HG03108 (cell line): Measurements from ENCODE around the gene CERK.

ENCODE experiments used
- ATAC-seq: cut with Tn5 transposase; IDR thresholded peaks from one replicate; pipeline ENCODE4 v1.9.1; 2021; ENCODE audit warnings: moderate library complexity; ENCODE audit not compliant: unreplicated experiment

The CERK gene

DNA sequence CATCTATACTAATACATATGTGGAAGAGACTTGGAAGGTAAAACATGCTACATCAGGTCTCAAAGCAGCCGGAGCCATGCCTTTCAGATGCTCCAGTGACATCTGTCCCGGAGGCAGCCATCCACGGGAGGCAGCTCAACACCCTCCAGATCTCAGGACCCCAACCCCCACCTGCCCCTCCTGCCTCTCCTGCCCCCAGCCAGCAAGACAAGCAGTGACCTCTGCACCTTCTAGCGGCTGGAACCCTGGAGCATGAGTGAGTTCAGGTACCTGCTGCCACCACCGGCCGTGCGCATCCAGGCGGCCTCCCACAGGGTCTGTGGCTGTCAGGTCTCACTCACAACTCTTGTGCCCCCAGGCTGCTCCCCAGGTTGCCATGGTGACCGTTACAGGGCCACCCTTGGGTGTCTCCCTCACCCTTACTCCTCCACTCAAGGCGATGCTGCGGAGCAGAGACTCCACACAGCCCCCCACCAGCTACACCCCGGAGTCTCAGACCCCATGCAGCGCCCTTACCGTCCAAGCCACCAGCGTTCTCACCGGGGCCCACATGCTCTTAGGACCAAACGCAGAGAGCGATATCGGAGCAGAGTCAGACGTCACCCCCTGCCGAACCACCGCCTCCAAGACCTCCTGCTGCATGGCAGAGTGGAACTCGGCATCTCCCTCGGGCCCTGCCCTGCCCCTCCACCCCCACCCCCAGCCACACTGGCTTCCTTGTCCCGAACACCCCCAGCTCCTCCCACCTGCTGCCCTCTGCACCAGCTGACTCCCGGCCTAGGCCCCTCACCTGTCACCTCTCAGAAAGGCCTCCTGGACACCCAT, 34.7 kb downstream of the CERK start:
- no peak for ATAC-seq

DNA sequence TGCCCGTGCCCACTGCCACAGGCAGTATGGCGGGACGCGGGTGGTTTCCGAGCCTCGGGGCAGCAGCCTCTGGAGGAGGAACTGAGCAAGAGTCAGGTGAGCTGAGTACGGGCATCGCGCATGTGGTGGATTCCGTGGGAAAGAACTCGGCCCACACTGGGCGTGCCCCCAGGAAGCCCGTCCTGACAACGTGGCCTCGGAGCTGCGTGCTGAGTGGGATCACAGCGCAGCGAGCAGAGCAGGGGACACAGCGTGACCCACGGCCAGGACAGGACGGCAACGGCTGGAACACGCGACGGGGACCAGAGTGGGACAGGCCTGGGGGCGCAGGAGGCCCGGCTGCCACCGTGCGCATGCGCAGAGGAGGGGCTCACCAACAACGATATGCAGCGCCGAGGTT, 36.8 kb downstream of the CERK start:
- ATAC-seq, result no peak

DNA sequence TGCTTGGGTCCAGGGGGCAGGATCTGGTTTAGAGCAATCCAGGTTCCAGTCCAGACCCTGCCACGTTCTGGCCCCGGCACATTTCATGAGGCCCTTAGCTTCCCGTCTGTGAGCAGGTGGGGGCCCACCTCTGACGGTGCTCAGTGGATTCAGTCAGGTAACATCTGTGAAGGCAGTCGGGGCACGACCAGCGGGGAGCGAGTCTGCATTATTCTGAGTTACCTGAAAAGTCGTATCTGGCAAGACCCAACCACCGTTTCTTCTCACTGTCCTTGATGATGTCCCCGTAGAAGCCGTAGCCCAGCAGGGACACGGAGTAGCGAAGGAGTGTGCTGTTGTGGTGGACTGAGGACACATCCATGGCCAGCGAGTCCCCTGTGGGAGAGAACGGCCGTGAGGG, 39.0 kb downstream of the CERK start:
- no peak for ATAC-seq

DNA sequence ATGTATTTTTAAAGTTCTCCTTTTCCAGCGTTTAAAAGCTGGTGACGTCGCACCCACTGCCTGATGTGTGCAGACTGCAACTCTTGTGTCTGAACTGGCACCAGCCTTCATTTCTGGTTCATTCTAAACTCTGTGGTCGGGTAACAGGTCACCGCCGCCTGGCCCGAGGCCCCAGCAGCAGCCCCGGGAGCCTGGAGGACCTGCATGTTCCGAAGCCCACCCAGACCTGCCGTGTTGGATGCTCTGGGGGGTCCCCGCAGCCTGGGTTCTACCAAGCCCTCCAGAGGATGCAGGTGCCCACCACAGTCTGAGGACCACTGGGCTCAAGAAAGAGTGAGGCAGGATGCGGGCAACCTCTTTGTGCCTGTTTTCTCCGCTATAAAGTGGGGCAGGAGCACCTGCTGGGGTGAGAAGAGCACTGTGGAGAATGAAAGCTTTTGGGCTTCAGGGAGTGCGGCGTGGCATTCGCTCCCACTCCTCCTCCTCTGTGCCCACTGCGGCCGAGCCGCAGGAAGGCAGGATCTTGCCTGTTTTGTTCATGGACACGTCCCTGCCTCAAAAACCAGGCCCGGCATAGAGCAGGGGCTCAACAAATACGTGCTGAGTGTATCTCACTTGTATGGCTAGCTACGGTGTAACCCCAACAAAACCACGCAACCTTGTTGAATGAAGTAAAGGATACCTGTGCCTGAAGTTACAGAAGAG, 40.1 kb downstream of the CERK start:
- no peak for ATAC-seq

DNA sequence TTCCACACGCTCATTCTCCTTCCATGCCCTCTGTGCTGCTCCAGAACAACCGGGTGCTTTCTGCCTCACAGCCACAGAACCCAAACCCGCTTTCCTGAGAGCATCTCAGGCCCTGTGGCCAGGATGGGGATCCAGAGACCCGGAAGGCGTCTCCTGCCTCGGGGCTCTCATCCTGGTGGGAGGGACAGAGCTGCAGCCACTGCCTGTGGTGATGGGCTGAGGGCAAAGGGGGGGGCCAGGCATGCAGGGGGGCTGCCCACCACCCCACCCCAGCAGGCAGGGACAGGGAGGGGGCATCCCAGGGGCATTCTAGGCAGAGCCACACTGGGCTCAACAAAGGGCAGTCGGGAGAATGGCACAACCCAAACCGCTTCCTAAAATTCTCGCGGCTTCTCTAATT, 41.4 kb downstream of the CERK start:
- ATAC-seq, result no peak

DNA sequence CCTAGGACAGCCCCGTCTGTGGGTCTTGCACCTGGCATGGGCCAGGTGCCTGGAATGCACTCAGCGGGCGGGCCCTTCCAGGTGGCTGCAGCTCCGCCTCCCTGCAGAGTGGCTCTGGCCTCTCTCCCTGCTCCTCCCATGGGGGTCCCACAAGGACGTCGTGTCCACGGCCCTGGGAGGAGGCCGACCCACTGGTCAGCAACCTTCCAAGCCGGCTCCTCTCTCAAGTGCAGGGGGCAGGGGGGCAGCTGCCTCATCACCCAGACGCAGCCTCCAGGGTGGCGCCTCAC, 41.9 kb downstream of the CERK start:
- ATAC-seq, result no peak

DNA sequence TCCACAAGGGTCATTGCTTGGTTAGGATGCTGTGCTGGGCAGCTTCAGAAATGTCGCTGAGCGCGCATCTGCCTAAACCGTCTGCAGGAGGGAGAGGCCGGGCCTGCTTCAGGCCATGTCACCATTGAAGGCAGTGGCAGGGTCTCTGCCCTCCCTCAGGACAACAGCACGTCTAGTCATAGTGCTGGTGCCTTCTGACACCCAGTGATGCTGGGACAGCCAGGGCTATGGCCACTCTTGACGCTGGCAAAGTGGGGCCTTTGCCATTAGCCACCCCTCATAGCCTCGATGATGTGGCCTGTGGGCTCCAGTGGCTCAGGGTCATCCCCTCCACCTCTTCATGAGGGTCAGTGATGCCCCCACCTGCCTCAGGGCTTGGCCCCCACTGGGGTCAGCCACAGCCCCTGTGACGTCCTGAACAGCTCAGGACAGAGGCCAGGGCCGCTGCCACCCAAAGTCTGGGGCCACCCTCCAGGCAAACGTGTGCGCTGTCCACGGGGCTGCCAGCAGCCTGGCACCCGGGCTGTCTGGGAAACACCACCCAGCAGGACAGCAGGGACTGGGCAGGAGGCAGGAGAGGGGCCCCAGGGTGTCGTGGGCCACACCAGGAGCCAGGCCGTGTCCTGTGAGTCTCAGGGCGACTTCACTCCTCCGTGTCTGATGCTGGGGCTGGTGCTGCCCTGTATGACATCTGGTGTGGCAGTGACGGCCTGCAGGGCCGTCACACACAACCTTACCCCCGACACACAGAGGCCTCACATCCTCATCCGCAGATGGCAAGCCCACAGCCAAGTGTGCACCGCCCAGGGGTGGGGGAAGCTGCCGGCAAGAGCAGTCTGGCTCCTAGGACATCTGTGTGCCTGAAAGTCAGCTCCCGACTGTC, 42.5 kb downstream of the CERK start:
- ATAC-seq, result no peak

DNA sequence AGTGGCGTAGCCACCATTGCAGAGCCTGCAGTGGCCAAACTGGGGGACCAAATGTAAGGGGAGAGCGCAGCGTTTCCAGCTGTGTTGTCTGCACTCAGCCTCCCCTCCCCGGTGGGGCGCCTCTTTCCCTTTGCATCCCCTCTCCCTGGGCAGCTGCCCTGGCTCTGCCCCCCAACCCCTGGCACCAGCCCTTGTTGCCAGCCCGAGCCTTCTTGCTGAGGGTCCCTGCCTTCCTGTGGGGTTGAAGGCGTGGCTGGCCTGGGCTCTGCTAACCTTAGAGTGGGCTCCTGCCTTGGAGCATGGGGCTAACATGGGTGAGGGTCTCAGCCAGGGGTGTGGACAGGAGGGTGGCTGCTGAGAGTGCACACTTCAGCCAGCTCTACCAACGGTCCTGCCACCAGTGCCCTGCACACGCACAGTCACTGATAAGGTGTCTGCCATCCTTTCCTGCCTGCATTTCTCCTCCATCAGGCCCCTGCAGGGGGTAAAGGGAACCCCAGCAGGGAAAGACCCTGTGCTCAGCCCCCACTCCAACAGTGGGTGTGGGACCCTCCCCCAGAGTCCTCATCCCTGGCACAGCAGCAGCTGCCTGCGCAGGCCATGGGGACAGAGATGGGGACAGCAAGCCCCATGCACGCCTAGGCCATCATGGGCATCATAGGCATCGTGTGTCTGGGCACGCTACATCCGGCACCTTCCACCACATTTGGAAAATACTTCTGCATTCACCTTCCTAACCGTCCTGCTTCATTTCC, 43.5 kb downstream of the CERK start:
- ATAC-seq, result no peak

DNA sequence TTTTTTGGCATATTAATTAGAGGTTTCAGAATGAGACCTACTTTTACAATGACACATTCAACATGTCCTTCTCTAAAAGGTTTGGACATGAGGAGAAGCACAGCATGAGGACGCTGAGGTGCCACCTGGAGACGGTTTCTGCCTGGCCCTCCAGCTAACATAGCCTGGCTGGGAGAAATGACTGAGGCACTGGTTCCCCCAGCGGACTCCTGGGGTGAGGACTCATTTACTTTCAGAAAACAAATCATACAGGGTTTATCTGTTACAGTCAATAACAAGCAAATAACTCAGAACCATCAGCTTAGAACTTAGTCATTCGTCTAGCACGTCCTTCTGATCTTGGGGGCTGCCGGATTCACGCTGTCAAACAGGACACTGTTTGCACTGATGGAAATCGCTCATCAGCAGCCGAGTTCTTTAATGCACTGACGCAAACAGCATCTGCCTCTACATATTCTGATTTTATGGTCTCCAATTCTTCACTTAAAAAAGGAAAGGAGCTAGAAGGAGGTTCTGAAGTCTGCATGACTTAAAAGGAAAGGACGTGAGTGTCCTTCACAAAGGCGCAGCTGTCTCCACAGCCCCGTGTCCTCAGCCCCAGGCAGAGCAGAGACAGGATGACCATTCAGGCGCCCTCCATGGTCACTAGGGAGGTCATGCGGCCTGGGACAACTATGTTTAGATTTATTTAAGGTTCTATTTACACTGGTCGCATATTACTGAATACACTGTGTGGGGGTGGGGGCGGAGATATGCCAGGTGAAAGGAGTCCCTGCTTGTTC, 44.2 kb downstream of the CERK start:
- no peak for ATAC-seq

DNA sequence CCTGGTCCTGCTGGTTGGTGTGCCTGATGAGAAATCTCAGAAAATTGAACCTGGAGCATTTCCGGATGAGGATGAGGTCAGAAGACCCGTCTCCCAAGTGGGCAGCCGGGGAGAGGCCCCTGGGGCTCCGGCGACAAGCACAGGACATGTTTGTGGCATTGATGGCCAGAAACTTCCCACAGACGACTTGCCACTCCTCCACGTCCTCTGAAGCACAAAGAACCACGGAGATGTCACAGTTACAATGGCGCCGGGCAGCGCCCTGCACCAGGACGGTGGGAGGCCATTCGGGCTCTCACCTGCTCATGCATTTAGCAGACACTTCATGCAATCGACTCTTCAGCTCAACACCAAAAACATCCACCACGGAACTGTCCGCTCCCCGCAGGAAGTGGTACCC, 46.5 kb downstream of the CERK start:
- no peak for ATAC-seq

DNA sequence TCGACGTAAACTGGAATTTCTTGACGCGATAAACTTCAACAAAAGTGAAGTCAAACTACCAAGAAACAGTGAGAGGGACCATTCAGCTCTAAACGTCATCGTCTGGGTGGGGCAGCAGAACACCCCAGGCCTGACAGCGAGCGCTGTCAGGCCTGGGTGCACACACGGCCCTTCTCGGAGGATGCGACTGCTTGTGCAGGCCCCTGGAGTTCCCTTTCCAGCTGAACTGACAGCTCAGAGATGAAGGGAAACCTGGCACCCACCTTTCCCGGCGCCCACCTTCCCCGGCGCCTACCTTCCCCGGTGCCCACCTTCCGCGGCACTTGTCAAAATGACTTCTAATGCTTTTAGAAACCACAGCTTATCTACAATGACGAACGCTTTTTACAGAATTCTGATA, 47.9 kb downstream of the CERK start:
- ATAC-seq, result no peak

DNA sequence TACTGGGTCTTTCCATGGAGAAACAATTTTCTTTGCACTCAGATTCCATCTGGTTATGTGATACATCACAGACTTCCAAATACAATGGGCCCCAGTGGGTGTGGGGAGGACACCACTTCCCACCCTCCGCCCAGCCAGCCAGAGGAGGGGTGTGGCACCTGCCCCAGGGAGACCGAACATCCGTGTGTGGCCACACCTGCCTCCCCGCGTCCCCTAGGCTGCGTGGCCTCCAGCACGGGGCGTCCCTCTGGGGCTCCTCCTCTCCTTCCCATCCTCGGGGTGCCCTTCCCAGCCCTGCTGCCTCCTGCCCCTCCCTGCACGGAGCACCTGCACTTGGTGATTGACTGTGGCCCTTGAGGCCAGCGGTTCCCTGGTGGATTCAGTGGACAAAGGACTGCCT, 49.1 kb downstream of the CERK start:
- ATAC-seq, result no peak

DNA sequence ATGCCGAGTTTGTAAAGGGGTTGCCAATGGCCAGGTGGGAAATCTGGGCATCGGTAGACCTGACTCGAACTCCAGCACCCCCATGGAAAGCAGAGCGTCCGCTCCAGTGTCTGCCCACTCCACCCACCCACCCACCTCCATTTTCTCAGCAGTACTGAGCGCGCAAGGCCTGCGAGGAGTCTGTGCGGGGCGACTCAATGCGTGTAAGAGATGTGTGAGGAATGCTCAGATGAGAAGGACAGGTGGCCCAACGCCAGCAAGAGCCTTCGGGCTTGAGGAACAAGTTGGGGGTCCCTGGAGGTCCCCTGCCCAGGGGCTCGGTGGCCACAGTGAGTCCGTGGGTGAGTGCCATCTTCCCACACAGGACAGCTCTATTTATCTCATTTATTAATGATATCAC, 50.6 kb downstream of the CERK start:
- no peak for ATAC-seq

DNA sequence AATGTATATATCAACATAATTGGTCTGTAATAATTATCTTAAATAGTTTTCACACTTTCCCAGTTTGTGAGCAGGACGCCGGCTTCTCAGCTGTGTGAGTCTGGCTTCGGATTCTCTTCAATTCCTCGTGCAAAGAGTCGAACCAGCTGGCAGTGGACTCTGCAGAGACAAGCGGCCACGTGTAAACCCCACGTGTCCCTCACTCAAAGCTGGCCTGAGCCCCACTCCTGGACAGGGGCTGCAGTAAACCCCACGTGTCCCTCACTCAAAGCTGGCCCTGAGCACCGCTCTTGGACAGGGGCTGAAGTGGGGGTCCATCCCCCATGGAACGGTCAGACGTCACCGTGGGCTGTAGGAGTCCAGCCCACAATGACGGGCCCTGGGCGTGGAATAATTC, 51.0 kb downstream of the CERK start:
- no peak for ATAC-seq

DNA sequence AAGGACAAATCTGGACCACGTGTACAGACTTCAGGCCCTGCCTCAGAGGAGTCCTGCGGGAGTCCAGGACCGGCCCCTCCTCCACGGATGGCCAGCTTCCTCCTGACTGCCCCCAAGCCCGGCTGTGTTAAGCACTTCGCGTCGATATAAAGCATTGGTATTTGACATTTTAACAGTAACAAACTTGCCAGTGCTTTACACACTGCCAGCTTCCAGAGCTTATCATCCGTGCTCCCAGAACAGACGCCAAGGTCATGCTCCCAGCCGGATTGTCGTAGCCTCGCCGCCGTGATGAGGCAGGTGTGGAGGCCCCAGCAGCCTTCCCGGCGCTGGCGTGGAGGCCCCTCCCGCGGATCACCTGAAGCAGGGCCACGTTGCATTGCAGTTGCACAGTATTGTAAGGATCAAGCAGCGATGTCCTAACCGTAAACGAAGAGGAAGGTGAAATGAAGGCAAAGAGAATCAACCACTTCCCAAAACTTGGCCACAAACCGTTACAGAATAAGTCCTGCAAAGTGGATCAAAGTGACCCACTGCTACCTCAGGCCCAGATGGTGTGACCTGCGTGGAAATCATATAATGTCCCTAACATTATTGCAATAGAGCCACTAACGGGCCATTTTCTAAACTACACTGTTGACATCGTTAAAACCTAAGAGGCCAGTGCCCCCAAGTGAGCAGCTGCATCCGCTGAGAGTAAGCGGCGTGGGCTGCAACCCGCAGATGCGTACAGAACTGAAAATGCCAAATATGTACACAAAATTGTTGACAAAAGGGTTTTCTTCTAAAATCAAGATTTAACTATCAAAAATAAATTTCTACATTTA, 51.6 kb downstream of the CERK start:
- ATAC-seq, result no peak

DNA sequence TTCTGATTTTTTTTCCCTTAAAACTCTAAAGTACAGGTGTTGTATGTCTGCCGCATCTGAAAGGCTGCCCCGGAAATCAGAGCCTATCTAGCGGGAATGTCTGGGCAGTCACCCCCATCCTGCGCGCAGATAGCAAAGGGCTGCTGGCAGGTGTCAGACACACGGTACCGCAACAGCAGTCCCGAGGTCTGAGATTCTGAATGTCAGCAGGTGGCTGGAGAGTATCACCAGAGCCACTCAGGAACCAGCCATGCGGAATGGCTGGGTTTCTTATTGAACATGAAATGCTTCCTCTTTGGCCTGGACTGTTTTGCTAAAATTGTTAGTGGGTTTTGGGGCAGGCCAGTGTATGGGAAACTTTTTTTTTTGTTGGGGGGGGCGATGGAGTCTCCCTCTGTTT, 53.3 kb downstream of the CERK start:
- peak; percentile 79 for ATAC-seq

DNA sequence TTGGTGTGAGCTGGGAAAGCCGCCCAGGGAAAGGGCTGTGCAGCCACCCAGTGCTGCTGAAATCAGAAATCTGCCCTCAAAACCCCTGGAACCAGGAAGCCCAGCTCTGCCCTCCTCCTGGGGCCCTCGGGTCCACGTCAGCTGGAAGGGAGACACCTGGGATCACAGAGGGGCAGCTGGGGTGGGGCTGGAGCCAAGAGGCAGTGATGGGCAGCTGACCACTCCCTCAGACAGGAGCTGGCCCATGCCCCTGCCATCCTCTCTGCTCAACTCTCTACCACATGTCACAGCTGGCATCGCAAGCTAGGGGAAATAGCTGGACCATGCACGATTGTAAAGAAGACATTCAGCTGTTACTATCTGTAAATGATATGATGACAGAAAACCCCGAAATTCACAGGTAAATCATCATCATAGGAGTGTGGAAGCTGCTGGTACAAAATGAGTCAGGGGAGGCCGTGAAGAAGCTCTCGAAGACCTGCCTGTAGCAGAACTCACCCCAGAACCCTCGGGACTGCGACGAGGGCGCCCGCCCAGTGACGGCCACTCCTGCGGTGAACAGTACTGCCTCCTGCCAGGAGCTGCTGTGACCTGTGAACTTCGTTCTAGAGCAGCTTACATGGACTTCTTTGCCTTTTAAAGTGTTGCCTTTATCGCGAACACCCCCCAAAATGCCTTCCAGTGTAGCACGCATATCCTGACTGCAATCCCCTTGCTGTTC, 55.9 kb downstream of the CERK start:
- ATAC-seq, result no peak

DNA sequence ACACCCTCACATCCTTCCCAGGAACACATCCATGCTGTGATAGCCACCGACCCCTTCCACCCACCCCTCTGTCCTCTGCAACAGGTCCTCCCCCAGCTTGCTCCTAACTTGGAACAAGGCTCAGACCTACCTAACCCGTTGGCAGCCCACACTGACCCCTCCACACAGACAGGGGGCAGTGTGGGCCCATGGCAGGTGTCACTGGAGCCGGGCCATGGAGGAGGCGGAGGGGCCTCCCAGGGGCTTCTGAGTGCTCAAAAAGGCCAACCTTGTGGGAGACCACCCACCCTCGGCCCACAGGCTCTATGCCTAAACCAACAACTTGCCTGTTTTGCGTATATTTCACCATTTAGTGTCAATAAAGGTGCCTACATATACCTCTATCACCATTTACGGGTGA, 57.0 kb downstream of the CERK start:
- no peak for ATAC-seq

DNA sequence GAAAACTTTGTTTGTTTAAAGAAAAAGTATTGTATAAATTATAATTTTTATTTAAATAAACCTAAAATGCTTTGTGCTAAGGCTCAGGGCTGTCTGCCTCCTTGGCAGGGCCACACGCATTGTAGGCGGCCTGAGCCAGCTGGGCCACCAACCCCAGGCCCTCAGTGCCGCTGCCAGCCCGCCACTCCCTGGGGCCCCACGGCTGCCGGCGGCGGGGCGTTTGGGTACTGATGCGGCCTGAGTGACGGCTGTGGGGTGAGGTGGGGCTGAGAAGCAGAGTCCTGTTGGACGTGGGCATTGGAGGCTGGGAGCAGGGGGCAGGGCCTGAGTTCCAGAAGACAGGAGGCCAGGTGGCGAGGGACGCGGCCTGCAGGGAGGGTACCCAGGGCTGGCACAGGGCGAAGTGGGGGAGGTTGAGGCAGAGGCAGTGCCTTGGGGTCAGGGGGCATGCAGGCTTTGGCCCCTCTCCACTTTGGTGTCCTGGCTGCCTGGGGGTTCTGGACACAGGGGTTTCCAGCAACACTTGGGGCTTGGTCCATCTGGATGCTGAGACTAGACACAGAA, 58.3 kb downstream of the CERK start:
- ATAC-seq, result no peak
